Epithelial cell of proximal tubule (primary cell): ENCODE data around the gene MCM9. TPM values are rescaled to one million over a fixed set of nuclear protein-coding genes. Genes with fewer than 3 reads are reported as not detected.

Experiments used
- DNase-seq: peaks from one replicate; pipeline ENCODE4 v3.0.0-alpha.2; 2011; ENCODE audit warnings: low read depth
- H3K4me3 ChIP-seq: 2 replicates; pipeline ENCODE4 v1.5.1; 2011; ENCODE audit warnings: low read depth, mild to moderate bottlenecking, low read length
- CTCF ChIP-seq: conservative IDR thresholded peaks from 2 replicates; pipeline ENCODE4 v1.5.1; 2012; ENCODE audit warnings: low read depth, mild to moderate bottlenecking, low read length
- total RNA-seq: library from RNA; depleted of rRNA; stranded (reverse); fragments of >200 nt; gene quantifications from 2 replicates; pipeline ENCODE4 v1.2.3, GENCODE V29; 2015

The MCM9 gene
- total RNA-seq, 1 donor from 2014 or later = 9.6 TPM

GRCh38 chr6:118856301-118856700 is 78.7 kb downstream of the MCM9 start:
- H3K4me3 ChIP-seq = no peak overlapping the region
- no peak for TF ChIP-seq CTCF
- no peak for DNase-seq

- no peak for DNase-seq
- H3K4me3 ChIP-seq = no peak overlapping the region
- no peak for TF ChIP-seq CTCF
Observed at GRCh38 chr6:118853408-118853807, 81.6 kb downstream of the MCM9 start.

- no peak overlapping the region for H3K4me3 ChIP-seq
- no peak for TF ChIP-seq CTCF
- DNase-seq = no peak
Observed at GRCh38 chr6:118844915-118845314, 90.0 kb downstream of the MCM9 start.

- H3K4me3 ChIP-seq = no peak overlapping the region
- no peak for DNase-seq
- no peak for TF ChIP-seq CTCF
Observed at GRCh38 chr6:118843685-118844390, 91.1 kb downstream of the MCM9 start.

DNA sequence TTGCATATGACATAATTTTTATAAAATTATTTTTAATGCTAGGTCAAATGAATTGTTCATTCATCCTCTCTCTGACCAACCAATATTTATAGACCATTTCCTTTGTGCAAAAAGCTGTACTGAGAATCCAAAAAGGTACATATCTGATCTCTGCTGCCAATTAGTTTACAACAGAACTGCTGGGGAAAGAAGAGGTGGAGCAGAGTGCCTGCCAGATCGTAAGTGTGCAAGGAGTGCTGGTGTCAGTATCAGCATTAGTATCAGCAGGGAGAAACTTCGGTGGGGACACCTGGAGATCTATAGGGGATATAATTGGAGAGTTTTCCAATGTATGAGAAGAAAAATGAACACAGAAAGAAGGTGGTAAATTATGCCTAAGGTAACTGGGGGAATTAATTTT is 104.3 kb downstream of the MCM9 start:
- no peak for DNase-seq
- H3K4me3 ChIP-seq = no peak overlapping the region
- TF ChIP-seq CTCF = no peak

GRCh38 chr6:118829817-118830478 is 105.0 kb downstream of the MCM9 start:
- TF ChIP-seq CTCF = no peak
- no peak for DNase-seq
- H3K4me3 ChIP-seq = no peak overlapping the region

GRCh38 chr6:118826096-118826495 is 108.9 kb downstream of the MCM9 start:
- TF ChIP-seq CTCF = no peak
- DNase-seq = no peak

More at GRCh38 chr6:118826096-118826495, 108.9 kb downstream of the MCM9 start:
- H3K4me3 ChIP-seq = no peak overlapping the region
